ENCODE measurements around the gene HMOX2. TPM values are rescaled to one million over a fixed set of nuclear protein-coding genes. Genes with fewer than 3 reads are reported as not detected.

Gene HMOX2
- total RNA-seq, 6 donors from 2014 or later, result 22.0 to 93.9 (median 53.8) TPM

GRCh38 chr16:4537376-4538343 is 61.5 kb downstream of the HMOX2 start:
- Histone ChIP-seq H3K27me3 (no peaks in the 10 kb centered on the region), H3K4me1 (peaks cover 8 to 16% (median 12%) of the 10 kb centered on the region in 4 donors), H3K4me3 (peak overlapping the region; percentile 60 to 87 (median 86)), H3K36me3 (no peaks in the 10 kb centered on the region), H3K9me3 (peaks cover 0 to 14% (median 4%) of the 10 kb centered on the region in 4 donors), H3K27ac (peak overlapping the region; percentile 84 to 91 (median 88))
- ATAC-seq (ENCODE audit: low FRiP score in 2 of 2) (peak in 1 of 2 donors; percentile 74), DNase-seq (peak in 1 of 2 donors; percentile 89)
- no peak for TF ChIP-seq EP300 (IDR thresholded peaks at IDR 0.05)
- no peak for TF ChIP-seq POLR2A (IDR thresholded peaks at IDR 0.05)
- TF ChIP-seq CTCF (IDR thresholded peaks at IDR 0.05), result no peak
- TF ChIP-seq POLR2AphosphoS5 (IDR thresholded peaks at IDR 0.05), result no peak
- 25 to 75% methylated on average over 7 to 41 of the region's 75 CpGs for WGBS, 2 donors

- peaks cover 8 to 16% (median 12%) of the 10 kb centered on the region in 4 donors for H3K4me1 ChIP-seq
- peak; percentile 95 to 96 for ATAC-seq (ENCODE audit: low FRiP score in 2 of 2)
- H3K4me3 ChIP-seq, result peak within 1 kb of the TSS; percentile 60 to 87 (median 86)
- no peaks in the 10 kb centered on the region for H3K36me3 ChIP-seq
- DNase-seq, result peak; percentile 96 to 99
- WGBS, 2 donors, result 9 to 14% methylated on average over 18 to 28 of the region's 67 CpGs
- H3K9me3 ChIP-seq, result peaks cover 0 to 14% (median 4%) of the 10 kb centered on the region in 4 donors
- peak within 1 kb of the TSS; percentile 84 to 91 (median 88) for H3K27ac ChIP-seq
- TF ChIP-seq POLR2A (IDR thresholded peaks at IDR 0.05) (peak in 3 of 4 donors; percentile 70 to 93 (median 72)), POLR2AphosphoS5 (IDR thresholded peaks at IDR 0.05) (peak; percentile 90 to 93), EP300 (IDR thresholded peaks at IDR 0.05) (no peak), CTCF (IDR thresholded peaks at IDR 0.05) (peak in 5 of 6 experiments; percentile 22 to 63 (median 50))
- H3K27me3 ChIP-seq, result no peaks in the 10 kb centered on the region
Measured at GRCh38 chr16:4538350-4539235, 62.4 kb downstream of the HMOX2 start, which contains the start of gene CDIP1. Gene CDIP1 (minus strand): TSS chr16:4538773. CDS start chr16:4514130, 24,643 bp downstream.

GRCh38 chr16:4539716-4540284 is 63.6 kb downstream of the HMOX2 start:
- ATAC-seq (ENCODE audit: low FRiP score in 2 of 2) (no peak), DNase-seq (no peak)
- Histone ChIP-seq H3K4me3 (no peak overlapping the region), H3K27ac (no peak overlapping the region), H3K27me3 (no peaks in the 10 kb centered on the region), H3K4me1 (peaks cover 8 to 16% (median 12%) of the 10 kb centered on the region in 4 donors), H3K36me3 (no peaks in the 10 kb centered on the region), H3K9me3 (peaks cover 0 to 14% (median 4%) of the 10 kb centered on the region in 4 donors)
- no peak for TF ChIP-seq POLR2A (IDR thresholded peaks at IDR 0.05)
- no peak for TF ChIP-seq POLR2AphosphoS5 (IDR thresholded peaks at IDR 0.05)
- no peak for TF ChIP-seq EP300 (IDR thresholded peaks at IDR 0.05)
- no peak for TF ChIP-seq CTCF (IDR thresholded peaks at IDR 0.05)
- WGBS, 2 donors, result 93 to 96% methylated on average over 2 of the region's 2 CpGs

GRCh38 chr16:4544473-4544872 is 68.3 kb downstream of the HMOX2 start:
- Histone ChIP-seq H3K36me3 (no peaks in the 10 kb centered on the region), H3K27ac (no peak overlapping the region), H3K4me3 (no peak overlapping the region), H3K27me3 (no peaks in the 10 kb centered on the region), H3K4me1 (peaks cover 0 to 9% (median 2%) of the 10 kb centered on the region in 4 donors), H3K9me3 (peaks cover 0 to 11% (median 2%) of the 10 kb centered on the region in 4 donors)
- WGBS, 2 donors, result 69 to 77% methylated on average over 8 of the region's 8 CpGs
- TF ChIP-seq POLR2AphosphoS5 (IDR thresholded peaks at IDR 0.05) (no peak), POLR2A (IDR thresholded peaks at IDR 0.05) (no peak), EP300 (IDR thresholded peaks at IDR 0.05) (no peak), CTCF (IDR thresholded peaks at IDR 0.05) (no peak)
- no peak for ATAC-seq (ENCODE audit: low FRiP score in 2 of 2)
- no peak for DNase-seq

Data from upper lobe of left lung (tissue), 6 donors.